ENCODE measurements around the gene EFCAB6.

The EFCAB6 gene

GRCh38 chr22:43847376-43848289 lies 35.5 kb upstream of the EFCAB6 start:
- no peak for DNase-seq (ENCODE audit: low read depth, low spot score)

GRCh38 chr22:43846966-43847365 lies 34.9 kb upstream of the EFCAB6 start:
- no peak for DNase-seq (ENCODE audit: low read depth, low spot score)

GRCh38 chr22:43845981-43846380 lies 33.9 kb upstream of the EFCAB6 start:
- DNase-seq (ENCODE audit: low read depth, low spot score) = no peak

- no peak for DNase-seq (ENCODE audit: low read depth, low spot score)
These were observed 32.7 kb upstream of the EFCAB6 start for GRCh38 chr22:43844560-43845545.

GRCh38 chr22:43843783-43844530 lies 31.9 kb upstream of the EFCAB6 start:
- no peak for DNase-seq (ENCODE audit: low read depth, low spot score)

GRCh38 chr22:43841742-43842141 lies 29.6 kb upstream of the EFCAB6 start:
- no peak for DNase-seq (ENCODE audit: low read depth, low spot score)

GRCh38 chr22:43840851-43841250 lies 28.7 kb upstream of the EFCAB6 start:
- no peak for DNase-seq (ENCODE audit: low read depth, low spot score)

GRCh38 chr22:43840431-43840830 lies 28.3 kb upstream of the EFCAB6 start:
- no peak for DNase-seq (ENCODE audit: low read depth, low spot score)

GRCh38 chr22:43839781-43840180 lies 27.7 kb upstream of the EFCAB6 start:
- no peak for DNase-seq (ENCODE audit: low read depth, low spot score)

GRCh38 chr22:43838571-43839307 lies 26.6 kb upstream of the EFCAB6 start:
- DNase-seq (ENCODE audit: low read depth, low spot score) = no peak

GRCh38 chr22:43838161-43838560 lies 26.1 kb upstream of the EFCAB6 start:
- DNase-seq (ENCODE audit: low read depth, low spot score) = no peak

- DNase-seq (ENCODE audit: low read depth, low spot score) = no peak
These were observed 25.6 kb upstream of the EFCAB6 start for GRCh38 chr22:43837666-43838065.

- no peak for DNase-seq (ENCODE audit: low read depth, low spot score)
These were observed 23.6 kb upstream of the EFCAB6 start for GRCh38 chr22:43835736-43836135.

GRCh38 chr22:43835166-43835565 lies 23.1 kb upstream of the EFCAB6 start:
- DNase-seq (ENCODE audit: low read depth, low spot score) = no peak

- no peak for DNase-seq (ENCODE audit: low read depth, low spot score)
These were observed 21.5 kb upstream of the EFCAB6 start for GRCh38 chr22:43833286-43834240.

- DNase-seq (ENCODE audit: low read depth, low spot score) = no peak
These were observed 20.5 kb upstream of the EFCAB6 start for GRCh38 chr22:43832393-43833265.

GRCh38 chr22:43831561-43832392 lies 19.7 kb upstream of the EFCAB6 start:
- DNase-seq (ENCODE audit: low read depth, low spot score) = no peak

Measured in activated naive CD8-positive, alpha-beta T cell treated with anti-CD3 and anti-CD28 coated beads, Interleukin-2, amount 50 U/mL, for 16 hours (primary cell).